ENCODE data around the gene NCOA6. TPM values are rescaled to one million over a fixed set of nuclear protein-coding genes. Genes with fewer than 3 reads are reported as not detected.

NCOA6 gene
- total RNA-seq, 2 experiments from 2014 or later, result 8.8 to 24.4 TPM

DNA sequence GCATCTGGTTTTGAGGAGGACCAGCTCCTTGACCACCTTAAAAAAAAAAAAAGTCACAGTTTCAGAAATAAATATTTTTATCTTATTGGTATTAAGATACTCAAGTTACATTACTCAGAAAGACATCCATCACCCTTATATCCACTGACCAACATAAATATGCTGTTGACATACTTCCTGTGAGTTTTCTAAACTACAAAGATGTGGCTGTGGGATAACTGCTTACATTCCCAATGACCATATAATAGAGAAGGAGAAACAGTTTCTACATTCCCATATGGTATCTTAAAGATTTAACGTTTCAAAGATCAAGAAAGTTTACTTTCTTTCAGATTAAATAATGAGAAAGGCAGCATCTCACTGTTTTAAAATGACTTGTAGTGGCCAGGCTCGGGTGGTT lies 75.0 kb downstream of the NCOA6 start:
- POLR2A ChIA-PET, result no interaction called here
- H3K9me2 ChIP-seq (ENCODE audit: insufficient read depth, low read length), result no peaks in the 10 kb centered on the region
- H2AFZ ChIP-seq (ENCODE audit: low read length), result no peak overlapping the region
- no peak for DNase-seq (ENCODE audit: low spot score)
- no peak overlapping the region for H3K27ac ChIP-seq (ENCODE audit: low read depth, low read length, poor library complexity, severe bottlenecking)
- no peak overlapping the region for H3K4me3 ChIP-seq (ENCODE audit: low read depth, low read length, poor library complexity, severe bottlenecking)
- intact Hi-C loops (cut with micrococcal nuclease; ENCODE audit: unreplicated experiment), result no loop called here
- BruUV-seq (replicated peaks), result no TSS peak
- TF ChIP-seq CTCF (conservative IDR thresholded peaks at IDR 0.05; ENCODE audit: low read length) (no peak), EZH2phosphoT487 (IDR thresholded peaks at IDR 0.05; ENCODE audit: borderline replicate concordance, low read depth, low read length) (no peak)
- no peaks in the 10 kb centered on the region for H4K20me1 ChIP-seq (ENCODE audit: insufficient read depth, low read length)
- H3K9me3 ChIP-seq (ENCODE audit: low read length), result no peaks in the 10 kb centered on the region
- no peaks in the 10 kb centered on the region for H3K4me1 ChIP-seq (ENCODE audit: insufficient read depth, low read length, poor library complexity, severe bottlenecking)
- CTCF ChIA-PET (ENCODE audit: unreplicated experiment), result no interaction called here
- H3K79me2 ChIP-seq (ENCODE audit: insufficient read depth, low read depth, low read length), result no peaks in the 10 kb centered on the region
- no peak overlapping the region for H3K4me2 ChIP-seq (ENCODE audit: low read length)
- H3K36me3 ChIP-seq (ENCODE audit: insufficient read depth, low read length), result peaks cover 66% of the 10 kb centered on the region

GRCh38 chr20:34748709-34749108 lies 76.7 kb downstream of the NCOA6 start:
- H3K9me3 ChIP-seq (ENCODE audit: low read length), result no peaks in the 10 kb centered on the region
- no peaks in the 10 kb centered on the region for H3K4me1 ChIP-seq (ENCODE audit: insufficient read depth, low read length, poor library complexity, severe bottlenecking)
- ChIA-PET POLR2A (interaction anchor here (0.6 to 0.8 kb wide), 2 partner anchors 13 to 17 kb away, joined by 3 read pairs; no protein-coding TSS in a partner anchor), CTCF (ENCODE audit: unreplicated experiment) (no interaction called here)
- DNase-seq (ENCODE audit: low spot score), result no peak
- no peaks in the 10 kb centered on the region for H4K20me1 ChIP-seq (ENCODE audit: insufficient read depth, low read length)
- H3K27ac ChIP-seq (ENCODE audit: low read depth, low read length, poor library complexity, severe bottlenecking), result no peak overlapping the region
- TF ChIP-seq EZH2phosphoT487 (IDR thresholded peaks at IDR 0.05; ENCODE audit: borderline replicate concordance, low read depth, low read length) (no peak), CTCF (conservative IDR thresholded peaks at IDR 0.05; ENCODE audit: low read length) (no peak)
- peaks cover 67% of the 10 kb centered on the region for H3K36me3 ChIP-seq (ENCODE audit: insufficient read depth, low read length)
- intact Hi-C loops (cut with micrococcal nuclease; ENCODE audit: unreplicated experiment), result no loop called here
- H3K4me3 ChIP-seq (ENCODE audit: low read depth, low read length, poor library complexity, severe bottlenecking), result no peak overlapping the region
- no peak overlapping the region for H3K4me2 ChIP-seq (ENCODE audit: low read length)
- no TSS peak for BruUV-seq (replicated peaks)
- H3K79me2 ChIP-seq (ENCODE audit: insufficient read depth, low read depth, low read length), result no peaks in the 10 kb centered on the region
- H3K9me2 ChIP-seq (ENCODE audit: insufficient read depth, low read length), result no peaks in the 10 kb centered on the region
- H2AFZ ChIP-seq (ENCODE audit: low read length), result no peak overlapping the region

GRCh38 chr20:34747479-34747878 lies 78.0 kb downstream of the NCOA6 start:
- intact Hi-C loops (cut with micrococcal nuclease; ENCODE audit: unreplicated experiment), result no loop called here
- no TSS peak for BruUV-seq (replicated peaks)
- Histone ChIP-seq H2AFZ (ENCODE audit: low read length) (no peak overlapping the region), H3K36me3 (ENCODE audit: insufficient read depth, low read length) (peaks cover 75% of the 10 kb centered on the region), H3K27ac (ENCODE audit: low read depth, low read length, poor library complexity, severe bottlenecking) (no peak overlapping the region), H3K4me1 (ENCODE audit: insufficient read depth, low read length, poor library complexity, severe bottlenecking) (no peaks in the 10 kb centered on the region), H3K4me3 (ENCODE audit: low read depth, low read length, poor library complexity, severe bottlenecking) (no peak overlapping the region), H4K20me1 (ENCODE audit: insufficient read depth, low read length) (no peaks in the 10 kb centered on the region), H3K9me3 (ENCODE audit: low read length) (no peaks in the 10 kb centered on the region), H3K9me2 (ENCODE audit: insufficient read depth, low read length) (no peaks in the 10 kb centered on the region), H3K79me2 (ENCODE audit: insufficient read depth, low read depth, low read length) (no peaks in the 10 kb centered on the region), H3K4me2 (ENCODE audit: low read length) (no peak overlapping the region)
- no peak for DNase-seq (ENCODE audit: low spot score)
- POLR2A ChIA-PET, result no interaction called here
- TF ChIP-seq EZH2phosphoT487 (IDR thresholded peaks at IDR 0.05; ENCODE audit: borderline replicate concordance, low read depth, low read length), result no peak
- TF ChIP-seq CTCF (conservative IDR thresholded peaks at IDR 0.05; ENCODE audit: low read length), result no peak
- CTCF ChIA-PET (ENCODE audit: unreplicated experiment), result no interaction called here

Data from OCI-LY7 (cell line).